Hepatocyte (in vitro differentiated cells): ENCODE data around the gene MYO18B. TPM values are rescaled to one million over a fixed set of nuclear protein-coding genes. Genes with fewer than 3 reads are reported as not detected.

ENCODE experiments used
- DNase-seq: peaks from one replicate; pipeline ENCODE4 v3.0.0-alpha.2; 2016; ENCODE audit warnings: low spot score
- H2AFZ ChIP-seq: fragments of 200-600 bp; sonication (generic); 2 replicates; pipeline ENCODE4 v1.6.0; 2016; ENCODE audit warnings: antibody characterized with exemption, mild to moderate bottlenecking
- H3K27ac ChIP-seq: fragments of 200-600 bp; sonication (generic); 2 replicates; pipeline ENCODE4 v1.5.1; 2016; ENCODE audit warnings: mild to moderate bottlenecking
- H3K27me3 ChIP-seq: fragments of 200-600 bp; sonication (generic); 2 replicates; pipeline ENCODE4 v1.6.1; 2016
- H3K36me3 ChIP-seq: fragments of 200-600 bp; sonication (generic); replicated peaks from 2 replicates; pipeline ENCODE4 v1.5.1; 2016; ENCODE audit warnings: low read depth; ENCODE audit not compliant: insufficient read depth
- H3K4me1 ChIP-seq: fragments of 200-600 bp; sonication (generic); 2 replicates; pipeline ENCODE4 v1.5.1; 2016; ENCODE audit warnings: mild to moderate bottlenecking, moderate library complexity; ENCODE audit not compliant: insufficient read depth
- H3K4me2 ChIP-seq: fragments of 200-600 bp; sonication (generic); 2 replicates; pipeline ENCODE4 v1.6.0; 2016
- H3K4me3 ChIP-seq: fragments of 200-600 bp; sonication (generic); 2 replicates; pipeline ENCODE4 v1.5.1; 2016; ENCODE audit warnings: mild to moderate bottlenecking
- H3K79me2 ChIP-seq: fragments of 200-600 bp; sonication (generic); 2 replicates; pipeline ENCODE4 v1.6.0; 2017; ENCODE audit warnings: mild to moderate bottlenecking
- H3K9me2 ChIP-seq: fragments of 200-600 bp; sonication (generic); replicated peaks from 2 replicates; pipeline ENCODE4 v1.6.0; 2017; ENCODE audit warnings: mild to moderate bottlenecking; ENCODE audit not compliant: insufficient read depth
- H3K9me3 ChIP-seq: fragments of 200-600 bp; sonication (generic); 2 replicates; pipeline ENCODE4 v1.5.1; 2016; ENCODE audit warnings: low read depth, mild to moderate bottlenecking
- H4K20me1 ChIP-seq: fragments of 200-600 bp; sonication (generic); 2 replicates; pipeline ENCODE4 v1.6.0; 2016; ENCODE audit warnings: mild to moderate bottlenecking; ENCODE audit not compliant: insufficient read depth, poor library complexity, severe bottlenecking
- CTCF ChIP-seq: fragments of 200-600 bp; sonication (generic); IDR thresholded peaks from 2 replicates; pipeline ENCODE4 v1.5.1; 2016; ENCODE audit warnings: antibody characterized with exemption, mild to moderate bottlenecking; ENCODE audit not compliant: poor library complexity
- EZH2 ChIP-seq: fragments of 200-600 bp; sonication (generic); IDR thresholded peaks from 2 replicates; pipeline ENCODE4 v1.6.1; 2016; ENCODE audit warnings: antibody characterized with exemption, mild to moderate bottlenecking, borderline replicate concordance
- EZH2phosphoT487 ChIP-seq: fragments of 200-600 bp; sonication (generic); IDR thresholded peaks from one replicate; pipeline ENCODE4 v1.6.1; 2018; ENCODE audit warnings: antibody characterized with exemption, mild to moderate bottlenecking, low read depth, moderate library complexity; ENCODE audit not compliant: unreplicated experiment, severe bottlenecking
- WGBS: methylation state at CpG from one replicate; pipeline ENCODE4 v1.1.6; 2016; ENCODE audit warnings: low lambda C conversion rate; ENCODE audit errors: missing lambda C conversion rate; 5-methylcytosine and 5-hydroxymethylcytosine counted together
- polyA plus RNA-seq: library from polyadenylated mRNA; unstranded; fragments of >200 nt; fragmentation: Nextera tagmentation; extraction: Ambion mirVana; gene quantifications from 2 replicates; pipeline ENCODE4 v1.2.1, GENCODE V29; 2016
- total RNA-seq: library from RNA; depleted of rRNA; stranded (reverse); fragments of >200 nt; gene quantifications from 2 replicates; pipeline ENCODE4 v1.2.3, GENCODE V29; 2014

Gene MYO18B
- total and polyA plus RNA-seq, 2 experiments from 2014 or later = 0.23 TPM; not detected in 1

GRCh38 chr22:25935266-25936058 lies 193.5 kb downstream of the MYO18B start:
- no peak for TF ChIP-seq EZH2phosphoT487
- TF ChIP-seq CTCF = no peak
- TF ChIP-seq EZH2 = no peak
- DNase-seq = no peak

GRCh38 chr22:25938151-25938550 lies 196.2 kb downstream of the MYO18B start:
- Histone ChIP-seq H3K79me2 (no peaks in the 10 kb centered on the region), H4K20me1 (no peaks in the 10 kb centered on the region), H3K36me3 (no peaks in the 10 kb centered on the region), H3K9me3 (no peaks in the 10 kb centered on the region), H3K4me3 (no peak overlapping the region), H3K9me2 (no peaks in the 10 kb centered on the region), H3K4me1 (no peaks in the 10 kb centered on the region), H3K27ac (no peak overlapping the region), H3K4me2 (no peak overlapping the region), H2AFZ (no peak overlapping the region), H3K27me3 (peaks cover 9% of the 10 kb centered on the region)
- 71% methylated on average over 1 of the region's 1 CpG for WGBS
- no peak for DNase-seq
- no peak for TF ChIP-seq EZH2phosphoT487
- TF ChIP-seq EZH2 = no peak
- TF ChIP-seq CTCF = no peak

More at GRCh38 chr22:25935266-25936058, 193.5 kb downstream of the MYO18B start:
- no peak overlapping the region for H3K27ac ChIP-seq
- H2AFZ ChIP-seq = no peak overlapping the region
- H3K9me2 ChIP-seq = no peaks in the 10 kb centered on the region
- H3K4me1 ChIP-seq = no peaks in the 10 kb centered on the region
- H3K27me3 ChIP-seq = peaks cover 13% of the 10 kb centered on the region
- no peaks in the 10 kb centered on the region for H3K79me2 ChIP-seq
- H3K4me3 ChIP-seq = no peak overlapping the region
- no peak overlapping the region for H3K4me2 ChIP-seq
- no peaks in the 10 kb centered on the region for H3K9me3 ChIP-seq
- no peaks in the 10 kb centered on the region for H3K36me3 ChIP-seq
- no peaks in the 10 kb centered on the region for H4K20me1 ChIP-seq
- WGBS = 62% methylated on average over 7 of the region's 7 CpGs

GRCh38 chr22:25939384-25939783 lies 197.4 kb downstream of the MYO18B start:
- no peak overlapping the region for H2AFZ ChIP-seq
- DNase-seq = no peak
- H3K9me2 ChIP-seq = no peaks in the 10 kb centered on the region
- no peak overlapping the region for H3K4me2 ChIP-seq
- H3K36me3 ChIP-seq = no peaks in the 10 kb centered on the region
- no peak overlapping the region for H3K4me3 ChIP-seq
- peaks cover 5% of the 10 kb centered on the region for H3K27me3 ChIP-seq
- no peaks in the 10 kb centered on the region for H3K79me2 ChIP-seq
- WGBS = 92% methylated on average over 4 of the region's 4 CpGs
- no peak overlapping the region for H3K27ac ChIP-seq
- no peaks in the 10 kb centered on the region for H3K4me1 ChIP-seq
- TF ChIP-seq EZH2 (no peak), EZH2phosphoT487 (no peak), CTCF (no peak)
- no peaks in the 10 kb centered on the region for H4K20me1 ChIP-seq
- no peaks in the 10 kb centered on the region for H3K9me3 ChIP-seq
